NCI-H2171 (cell line): ENCODE results near the gene OR5L1.

Experiments used
- DNase-seq: peaks from one replicate; lab custom pipeline; 2025; lab: John Stamatoyannopoulos, UW

OR5L1 gene

GRCh38 chr11:55811067-55811466 is at the start of gene OR5L1:
Gene OR5L1 (plus strand): TSS chr11:55811367. CDS start chr11:55811467, 100 bp downstream.
- no peak for DNase-seq

DNA sequence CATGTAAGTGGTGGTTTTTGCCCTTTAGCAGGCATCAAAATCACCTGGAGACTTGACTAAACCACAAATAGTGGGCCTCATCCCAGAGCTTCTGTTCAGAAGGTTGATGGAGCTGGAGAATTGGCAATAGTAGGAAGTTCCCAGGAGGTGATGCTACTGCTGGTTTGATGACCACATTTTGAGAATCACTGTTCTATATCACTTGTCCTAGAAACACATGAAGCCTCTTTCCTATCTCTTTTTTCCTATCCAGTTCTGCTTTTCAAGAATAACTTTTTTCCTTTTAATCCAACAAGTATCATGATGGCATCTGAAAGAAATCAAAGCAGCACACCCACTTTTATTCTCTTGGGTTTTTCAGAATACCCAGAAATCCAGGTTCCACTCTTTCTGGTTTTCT is 38.0 kb upstream of the OR5L1 start, which contains the start of gene OR5D13:
OR5D13 (plus strand) TSS at position 301 of the 400 bp plus-strand sequence; CDS start at position 301, 0 bp downstream.
- DNase-seq: no peak

DNA sequence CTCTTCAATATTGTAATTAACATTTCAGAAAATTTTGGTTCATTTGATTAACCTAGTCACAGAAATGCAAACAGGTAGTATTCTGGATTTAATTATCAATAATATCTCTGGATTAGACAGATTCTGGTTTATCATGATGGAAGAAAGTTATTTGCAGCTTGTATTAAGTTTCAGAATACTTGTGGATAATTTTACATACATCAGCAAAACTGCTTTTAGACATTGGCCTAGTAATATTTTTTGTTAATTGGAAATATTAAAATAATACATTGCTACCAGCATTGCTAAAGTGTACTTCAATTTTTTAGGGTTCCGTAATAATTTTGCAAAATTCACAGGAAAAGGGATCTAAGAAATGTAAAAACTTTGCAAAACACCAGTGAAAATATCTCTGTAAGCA is 19.6 kb upstream of the OR5L1 start:
- no peak for DNase-seq

DNA sequence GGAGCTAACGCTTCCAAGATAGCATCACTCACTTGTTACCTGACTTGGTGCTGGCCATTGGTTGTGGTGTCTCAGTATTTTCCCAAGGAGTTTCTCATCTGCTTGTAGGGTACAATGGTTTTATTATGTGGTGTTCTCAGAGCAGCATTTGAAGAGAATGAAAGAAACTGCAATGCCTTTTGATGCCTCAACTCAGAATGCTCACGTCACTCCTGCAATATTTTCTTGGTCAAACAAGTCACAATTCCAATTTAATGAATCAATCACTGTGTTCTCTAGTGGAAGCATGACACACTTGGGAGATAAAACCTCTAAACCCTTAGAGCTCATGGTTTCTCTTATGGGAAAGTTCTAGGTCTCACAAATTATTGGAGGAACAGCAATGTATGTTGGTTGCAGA is 17.8 kb upstream of the OR5L1 start:
- DNase-seq: no peak

DNA sequence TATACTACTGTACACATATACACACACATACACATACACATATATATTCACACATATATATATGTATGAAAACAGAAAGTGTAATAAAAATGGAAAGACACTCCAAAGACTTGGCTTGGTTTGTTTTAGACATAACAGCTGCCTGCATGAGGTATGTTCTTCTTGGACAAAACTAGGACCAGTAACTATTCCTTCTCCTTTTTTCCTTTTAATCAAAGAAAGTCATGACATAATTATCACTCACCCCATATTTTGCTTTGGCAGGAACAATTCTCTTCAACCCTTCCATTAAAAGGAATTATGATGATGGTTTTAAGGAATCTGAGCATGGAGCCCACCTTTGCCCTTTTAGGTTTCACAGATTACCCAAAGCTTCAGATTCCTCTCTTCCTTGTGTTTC is 15.9 kb upstream of the OR5L1 start, which contains the start of gene OR5D14:
OR5D14 (plus strand) TSS at position 301 of the 400 bp plus-strand sequence; CDS start at position 301, 0 bp downstream.
- DNase-seq: no peak

DNA sequence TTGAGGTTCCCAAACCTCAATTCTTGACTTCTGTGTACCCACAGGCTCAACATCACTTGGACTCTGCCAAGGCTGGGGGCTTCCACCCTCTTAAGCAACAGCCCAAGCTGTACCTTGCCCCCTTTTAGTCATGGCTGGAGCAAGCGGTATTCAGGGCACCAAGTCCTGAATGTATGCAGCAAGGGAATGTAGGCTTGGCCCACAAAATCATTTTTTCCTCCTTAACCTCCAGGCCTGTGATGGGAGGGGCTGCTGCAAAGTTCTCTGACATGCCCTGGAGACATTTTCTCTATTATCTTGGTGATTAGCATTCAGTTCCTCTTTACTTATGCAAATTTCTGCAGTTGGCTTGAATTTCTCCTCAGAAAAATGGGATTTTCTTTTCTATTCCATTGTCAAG is 4.9 kb upstream of the OR5L1 start:
- no peak for DNase-seq

DNA sequence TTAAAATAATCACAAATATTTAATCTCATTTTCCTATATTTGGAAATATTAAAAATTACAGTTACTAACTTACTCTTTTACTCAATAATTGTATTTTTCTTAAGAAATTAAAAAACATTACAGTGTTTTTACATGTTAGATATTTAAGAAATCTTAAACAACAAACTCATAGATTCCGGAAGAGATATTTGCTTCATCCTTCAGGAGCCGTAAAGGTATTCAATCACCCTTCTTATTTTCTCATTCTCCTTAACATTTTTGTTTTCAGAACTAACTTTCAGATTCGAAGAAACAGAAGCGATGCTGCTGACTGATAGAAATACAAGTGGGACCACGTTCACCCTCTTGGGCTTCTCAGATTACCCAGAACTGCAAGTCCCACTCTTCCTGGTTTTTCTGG is 8.2 kb downstream of the OR5L1 start, which contains the start of gene OR5D18:
OR5D18 (plus strand) TSS at position 301 of the 400 bp plus-strand sequence; CDS start at position 301, 0 bp downstream.
- DNase-seq: no peak

DNA sequence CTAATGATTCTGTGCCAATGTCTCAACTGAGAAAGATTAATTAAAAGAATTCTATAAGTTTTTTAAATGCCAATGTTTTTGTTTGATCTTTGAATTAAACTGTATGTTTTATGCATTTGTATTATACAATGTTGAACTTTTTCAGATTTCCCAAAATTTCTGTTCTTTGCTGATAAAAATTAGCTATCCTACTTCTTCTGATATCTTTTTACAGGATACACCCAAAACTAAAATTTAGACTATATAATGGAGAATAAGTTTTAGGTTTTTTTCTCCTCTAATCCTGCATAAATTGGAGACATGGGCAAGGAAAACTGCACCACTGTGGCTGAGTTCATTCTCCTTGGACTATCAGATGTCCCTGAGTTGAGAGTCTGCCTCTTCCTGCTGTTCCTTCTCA is 15.8 kb downstream of the OR5L1 start, which contains the start of gene OR5L2:
OR5L2 (plus strand) TSS at position 301 of the 400 bp plus-strand sequence; CDS start at position 301, 0 bp downstream.
- no peak for DNase-seq

DNA sequence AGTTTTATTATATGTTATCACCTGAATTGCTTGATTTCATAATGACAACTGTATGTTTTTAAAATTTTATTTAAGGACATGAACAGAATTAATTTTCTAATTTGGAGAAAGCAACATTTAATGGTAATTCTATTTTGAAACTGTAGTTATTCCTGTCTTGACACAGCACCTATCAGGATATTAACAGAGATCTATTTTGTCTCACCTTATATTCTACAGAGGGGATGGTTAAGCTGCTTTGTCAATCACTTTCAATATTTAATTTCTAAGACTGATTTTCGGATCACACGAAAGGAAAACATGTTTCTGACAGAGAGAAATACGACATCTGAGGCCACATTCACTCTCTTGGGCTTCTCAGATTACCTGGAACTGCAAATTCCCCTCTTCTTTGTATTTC is 27.3 kb downstream of the OR5L1 start, which contains the start of gene OR5D16:
OR5D16 (plus strand) TSS at position 301 of the 400 bp plus-strand sequence; CDS start at position 301, 0 bp downstream.
- DNase-seq: no peak

GRCh38 chr11:55847453-55847852 is 36.3 kb downstream of the OR5L1 start:
- no peak for DNase-seq

DNA sequence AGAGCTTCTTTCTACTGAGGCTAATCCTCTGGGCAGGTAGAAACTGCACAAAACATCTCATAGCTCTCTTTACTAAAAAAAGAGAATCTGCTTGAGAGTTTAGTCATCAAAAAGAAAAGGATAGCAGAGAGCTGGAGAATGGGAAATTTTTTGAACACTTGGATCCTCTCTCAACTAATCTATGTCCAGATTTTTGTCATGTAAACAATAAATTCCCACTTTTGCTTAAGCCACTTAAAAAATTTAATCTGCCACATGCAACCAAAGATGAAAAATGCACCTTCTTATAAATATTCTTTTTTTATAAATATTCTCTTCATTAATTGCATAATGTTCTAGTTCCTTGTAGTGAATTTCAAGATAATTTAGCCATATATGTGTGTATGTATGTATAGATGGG is 37.9 kb downstream of the OR5L1 start:
- no peak for DNase-seq

DNA sequence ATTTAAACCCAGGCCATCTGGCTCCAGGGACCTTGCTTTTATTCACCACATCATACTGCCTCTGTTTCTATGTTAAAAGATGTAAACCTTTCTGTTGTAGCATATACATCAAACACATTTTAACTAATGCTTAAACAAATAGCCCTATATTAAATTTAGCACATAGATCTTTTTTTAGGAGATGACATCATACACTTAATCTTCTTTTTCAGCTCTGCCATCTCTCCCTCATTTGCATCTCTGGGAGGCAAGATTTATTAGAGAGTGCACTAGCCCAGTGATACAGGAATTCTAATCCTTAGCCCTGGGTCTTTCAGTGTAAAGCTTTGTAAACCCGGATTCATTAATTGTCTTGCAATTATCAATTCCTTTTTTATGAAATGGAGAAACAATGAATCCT is 41.0 kb downstream of the OR5L1 start:
- DNase-seq: no peak

GRCh38 chr11:55854704-55855103 is 43.5 kb downstream of the OR5L1 start:
- DNase-seq: no peak
